Measurements from ENCODE around the gene HSFX2.

Gene HSFX2

GRCh38 chrX:149572743-149573142, 22.4 kb downstream of the HSFX2 start:
- Histone ChIP-seq H3K4me3 (ENCODE audit: insufficient read depth, low read length, poor library complexity, severe bottlenecking) (no peak overlapping the region), H3K9me2 (replicated peaks; ENCODE audit: insufficient read depth, low read length) (no peaks in the 10 kb centered on the region), H3K79me2 (ENCODE audit: insufficient read depth, low read length) (no peaks in the 10 kb centered on the region), H3K4me2 (ENCODE audit: low read depth, low read length, poor library complexity, severe bottlenecking) (no peak overlapping the region), H2AFZ (ENCODE audit: low read depth, low read length, severe bottlenecking) (no peak overlapping the region), H3K27me3 (ENCODE audit: low read length) (no peaks in the 10 kb centered on the region), H3K27ac (ENCODE audit: low read depth, low read length) (no peak overlapping the region), H3K9me3 (ENCODE audit: insufficient read depth, low read length) (no peaks in the 10 kb centered on the region), H3K36me3 (ENCODE audit: low read length) (no peaks in the 10 kb centered on the region), H3F3A (ENCODE audit: insufficient read depth) (no peaks in the 10 kb centered on the region), H3K9ac (ENCODE audit: low read length) (no peak overlapping the region), H4K20me1 (ENCODE audit: low read depth, low read length) (no peaks in the 10 kb centered on the region)
- TF ChIP-seq, protein P1, sequence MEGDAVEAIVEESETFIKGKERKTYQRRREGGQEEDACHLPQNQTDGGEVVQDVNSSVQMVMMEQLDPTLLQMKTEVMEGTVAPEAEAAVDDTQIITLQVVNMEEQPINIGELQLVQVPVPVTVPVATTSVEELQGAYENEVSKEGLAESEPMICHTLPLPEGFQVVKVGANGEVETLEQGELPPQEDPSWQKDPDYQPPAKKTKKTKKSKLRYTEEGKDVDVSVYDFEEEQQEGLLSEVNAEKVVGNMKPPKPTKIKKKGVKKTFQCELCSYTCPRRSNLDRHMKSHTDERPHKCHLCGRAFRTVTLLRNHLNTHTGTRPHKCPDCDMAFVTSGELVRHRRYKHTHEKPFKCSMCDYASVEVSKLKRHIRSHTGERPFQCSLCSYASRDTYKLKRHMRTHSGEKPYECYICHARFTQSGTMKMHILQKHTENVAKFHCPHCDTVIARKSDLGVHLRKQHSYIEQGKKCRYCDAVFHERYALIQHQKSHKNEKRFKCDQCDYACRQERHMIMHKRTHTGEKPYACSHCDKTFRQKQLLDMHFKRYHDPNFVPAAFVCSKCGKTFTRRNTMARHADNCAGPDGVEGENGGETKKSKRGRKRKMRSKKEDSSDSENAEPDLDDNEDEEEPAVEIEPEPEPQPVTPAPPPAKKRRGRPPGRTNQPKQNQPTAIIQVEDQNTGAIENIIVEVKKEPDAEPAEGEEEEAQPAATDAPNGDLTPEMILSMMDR (IDR thresholded peaks at IDR 0.05; ENCODE audit: insufficient read depth, low read length, poor library complexity, severe bottlenecking), result no peak
- no peak for TF ChIP-seq EZH2phosphoT487 (conservative IDR thresholded peaks at IDR 0.05; ENCODE audit: low read length)

- H3K9me2 ChIP-seq (replicated peaks; ENCODE audit: insufficient read depth, low read length), result no peaks in the 10 kb centered on the region
- no peaks in the 10 kb centered on the region for H3K36me3 ChIP-seq (ENCODE audit: low read length)
- no peaks in the 10 kb centered on the region for H3K27me3 ChIP-seq (ENCODE audit: low read length)
- no peak for TF ChIP-seq EZH2phosphoT487 (conservative IDR thresholded peaks at IDR 0.05; ENCODE audit: low read length)
- TF ChIP-seq, protein P1 (IDR thresholded peaks at IDR 0.05; ENCODE audit: insufficient read depth, low read length, poor library complexity, severe bottlenecking), result no peak
- H3K9ac ChIP-seq (ENCODE audit: low read length), result no peak overlapping the region
- H3K79me2 ChIP-seq (ENCODE audit: insufficient read depth, low read length), result no peaks in the 10 kb centered on the region
- H3F3A ChIP-seq (ENCODE audit: insufficient read depth), result no peaks in the 10 kb centered on the region
- no peaks in the 10 kb centered on the region for H4K20me1 ChIP-seq (ENCODE audit: low read depth, low read length)
- H3K4me2 ChIP-seq (ENCODE audit: low read depth, low read length, poor library complexity, severe bottlenecking), result no peak overlapping the region
- no peak overlapping the region for H2AFZ ChIP-seq (ENCODE audit: low read depth, low read length, severe bottlenecking)
- no peaks in the 10 kb centered on the region for H3K9me3 ChIP-seq (ENCODE audit: insufficient read depth, low read length)
- H3K27ac ChIP-seq (ENCODE audit: low read depth, low read length), result no peak overlapping the region
- no peak overlapping the region for H3K4me3 ChIP-seq (ENCODE audit: insufficient read depth, low read length, poor library complexity, severe bottlenecking)
Measured at GRCh38 chrX:149571770-149572169, 23.3 kb downstream of the HSFX2 start.

- H3K27ac ChIP-seq (ENCODE audit: low read depth, low read length), result no peak overlapping the region
- H3K9me2 ChIP-seq (replicated peaks; ENCODE audit: insufficient read depth, low read length), result no peaks in the 10 kb centered on the region
- TF ChIP-seq EZH2phosphoT487 (conservative IDR thresholded peaks at IDR 0.05; ENCODE audit: low read length), result no peak
- TF ChIP-seq, protein P1 (IDR thresholded peaks at IDR 0.05; ENCODE audit: insufficient read depth, low read length, poor library complexity, severe bottlenecking), result no peak
- H3K4me2 ChIP-seq (ENCODE audit: low read depth, low read length, poor library complexity, severe bottlenecking), result no peak overlapping the region
- H3F3A ChIP-seq (ENCODE audit: insufficient read depth), result no peaks in the 10 kb centered on the region
- H3K79me2 ChIP-seq (ENCODE audit: insufficient read depth, low read length), result no peaks in the 10 kb centered on the region
- H3K9me3 ChIP-seq (ENCODE audit: insufficient read depth, low read length), result no peaks in the 10 kb centered on the region
- no peaks in the 10 kb centered on the region for H3K27me3 ChIP-seq (ENCODE audit: low read length)
- H2AFZ ChIP-seq (ENCODE audit: low read depth, low read length, severe bottlenecking), result no peak overlapping the region
- H3K36me3 ChIP-seq (ENCODE audit: low read length), result no peaks in the 10 kb centered on the region
- no peaks in the 10 kb centered on the region for H4K20me1 ChIP-seq (ENCODE audit: low read depth, low read length)
- no peak overlapping the region for H3K4me3 ChIP-seq (ENCODE audit: insufficient read depth, low read length, poor library complexity, severe bottlenecking)
- no peak overlapping the region for H3K9ac ChIP-seq (ENCODE audit: low read length)
Measured at GRCh38 chrX:149570668-149571067, 24.4 kb downstream of the HSFX2 start.

All from SU-DHL-6 (cell line).